Measurements from ENCODE around the gene BAZ2A. TPM values are rescaled to one million over a fixed set of nuclear protein-coding genes. Genes with fewer than 3 reads are reported as not detected.

BAZ2A gene
- total RNA-seq, 1 donor = 57.9 TPM

DNA sequence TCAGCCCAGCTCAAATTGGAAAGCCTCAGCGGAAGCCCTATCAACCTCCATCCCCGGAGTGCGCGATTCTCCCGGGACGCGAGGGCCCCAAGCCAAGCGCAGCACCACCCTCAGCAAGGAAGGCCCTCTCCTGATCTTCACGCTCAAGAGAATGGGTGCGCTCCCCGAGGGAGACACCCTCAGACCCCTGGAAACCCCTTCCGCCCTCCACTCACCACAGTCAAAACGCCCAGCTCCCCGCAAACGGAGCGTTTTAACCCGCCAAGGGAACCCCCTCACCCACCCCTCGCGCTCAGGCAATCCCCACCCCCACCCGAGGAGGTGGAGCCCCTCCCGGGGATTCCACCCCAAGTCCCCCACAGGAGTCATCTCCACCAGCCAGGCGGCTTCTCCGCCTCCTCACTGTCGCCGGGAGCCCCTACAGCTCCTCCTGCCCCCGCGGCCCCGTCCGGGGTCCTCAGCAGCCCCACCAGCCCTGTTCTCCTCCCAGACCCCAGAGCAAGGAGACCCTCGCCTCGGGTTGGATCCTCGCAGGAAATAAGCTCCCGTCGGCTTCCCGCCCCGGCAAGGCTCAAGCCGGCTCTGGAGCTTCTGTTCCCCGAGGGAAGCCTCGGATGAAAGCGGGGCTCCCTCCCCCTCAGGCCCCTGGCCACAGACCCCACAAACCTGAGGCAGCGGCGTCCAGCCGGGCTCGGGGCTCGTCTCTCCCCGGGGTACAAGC lies 507 bp downstream of the BAZ2A start:
- peak overlapping the region; percentile 79 for H3K4me3 ChIP-seq (ENCODE audit: low read depth, low read length)
- TF ChIP-seq, protein P1, sequence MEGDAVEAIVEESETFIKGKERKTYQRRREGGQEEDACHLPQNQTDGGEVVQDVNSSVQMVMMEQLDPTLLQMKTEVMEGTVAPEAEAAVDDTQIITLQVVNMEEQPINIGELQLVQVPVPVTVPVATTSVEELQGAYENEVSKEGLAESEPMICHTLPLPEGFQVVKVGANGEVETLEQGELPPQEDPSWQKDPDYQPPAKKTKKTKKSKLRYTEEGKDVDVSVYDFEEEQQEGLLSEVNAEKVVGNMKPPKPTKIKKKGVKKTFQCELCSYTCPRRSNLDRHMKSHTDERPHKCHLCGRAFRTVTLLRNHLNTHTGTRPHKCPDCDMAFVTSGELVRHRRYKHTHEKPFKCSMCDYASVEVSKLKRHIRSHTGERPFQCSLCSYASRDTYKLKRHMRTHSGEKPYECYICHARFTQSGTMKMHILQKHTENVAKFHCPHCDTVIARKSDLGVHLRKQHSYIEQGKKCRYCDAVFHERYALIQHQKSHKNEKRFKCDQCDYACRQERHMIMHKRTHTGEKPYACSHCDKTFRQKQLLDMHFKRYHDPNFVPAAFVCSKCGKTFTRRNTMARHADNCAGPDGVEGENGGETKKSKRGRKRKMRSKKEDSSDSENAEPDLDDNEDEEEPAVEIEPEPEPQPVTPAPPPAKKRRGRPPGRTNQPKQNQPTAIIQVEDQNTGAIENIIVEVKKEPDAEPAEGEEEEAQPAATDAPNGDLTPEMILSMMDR (IDR thresholded peaks at IDR 0.05; ENCODE audit: insufficient read depth, low read depth, low read length) = no peak
- DNase-seq (ENCODE audit: low read depth) = no peak

DNA sequence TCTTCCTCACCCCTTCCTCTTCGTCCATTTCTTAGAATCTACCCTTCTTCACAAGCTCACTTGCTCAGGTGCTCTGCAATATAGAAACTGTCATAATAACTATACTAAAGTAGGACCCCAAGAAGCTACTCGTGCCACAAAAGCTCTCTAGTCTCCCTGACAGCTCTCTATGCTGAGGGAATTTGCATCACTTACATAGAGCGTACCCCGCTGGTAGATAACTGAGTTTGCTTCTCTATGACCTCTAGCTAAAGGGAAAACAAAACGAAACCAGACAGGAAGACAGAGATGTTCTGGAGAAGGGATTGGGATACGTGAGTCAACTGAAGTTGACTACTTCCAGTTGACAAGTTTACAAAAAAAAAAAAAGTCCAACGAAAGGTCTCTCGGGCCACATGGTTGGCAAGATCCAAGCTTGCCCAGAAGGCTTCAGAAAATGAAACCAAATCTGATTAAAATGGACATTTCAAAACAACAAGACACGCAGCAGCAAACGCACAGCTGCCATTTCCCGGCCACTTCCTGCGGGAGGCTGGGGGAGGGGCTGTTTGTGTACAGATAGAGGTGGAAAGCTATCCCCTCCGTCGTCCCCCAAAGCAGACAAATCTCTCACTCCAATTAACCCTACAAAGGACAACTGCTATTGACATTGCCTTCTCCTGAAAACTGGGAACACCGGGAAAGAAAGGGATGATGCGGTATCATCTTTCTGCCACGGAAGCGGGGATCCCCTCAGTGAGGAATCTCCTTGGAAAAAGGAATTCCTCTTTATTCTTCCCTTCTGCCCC lies 1.3 kb downstream of the BAZ2A start:
- TF ChIP-seq, protein P1 (IDR thresholded peaks at IDR 0.05; ENCODE audit: insufficient read depth, low read depth, low read length) = no peak
- H3K4me3 ChIP-seq (ENCODE audit: low read depth, low read length) = peak overlapping the region; percentile 79
- DNase-seq (ENCODE audit: low read depth) = peak; percentile 83

DNA sequence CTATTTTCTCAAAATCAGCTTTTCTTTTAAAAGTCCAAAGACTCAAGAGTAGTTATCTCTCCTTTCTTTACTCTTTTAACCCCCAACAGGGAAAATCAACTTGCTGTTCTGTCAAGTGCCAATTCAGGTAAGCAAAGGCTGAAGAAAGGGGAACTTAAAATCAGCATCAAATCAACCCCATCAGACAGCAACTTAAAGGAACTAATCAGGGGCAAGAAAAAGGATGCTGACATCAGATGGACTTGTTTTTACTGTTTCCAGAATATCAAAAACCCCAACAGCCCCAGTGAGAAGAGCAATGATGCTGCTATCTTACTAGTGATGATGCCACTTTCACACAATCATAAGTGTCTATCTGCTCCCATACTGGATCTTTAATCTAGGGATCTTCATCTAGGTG lies 3.4 kb downstream of the BAZ2A start:
- H3K4me3 ChIP-seq (ENCODE audit: low read depth, low read length) = no peak overlapping the region
- no peak for DNase-seq (ENCODE audit: low read depth)
- TF ChIP-seq, protein P1 (IDR thresholded peaks at IDR 0.05; ENCODE audit: insufficient read depth, low read depth, low read length) = no peak

DNA sequence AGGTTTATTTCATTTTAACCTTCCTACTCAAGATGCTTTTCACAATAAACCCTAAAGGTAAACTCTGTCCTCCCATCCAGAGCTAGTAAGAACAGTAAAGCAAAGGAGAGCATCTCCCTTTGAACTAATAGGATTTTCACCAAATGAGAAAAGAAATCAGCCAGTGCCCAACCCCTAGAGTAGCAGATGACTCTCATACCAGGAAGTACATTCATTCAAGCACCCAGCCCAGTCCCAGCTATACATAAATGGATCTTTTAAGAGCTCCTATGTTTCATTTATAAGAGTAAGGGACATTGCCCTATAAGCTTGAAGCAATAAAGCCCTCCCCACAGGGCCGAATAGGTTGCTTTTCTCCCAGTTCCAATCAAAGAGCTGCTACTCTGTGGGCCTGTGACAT lies 7.6 kb downstream of the BAZ2A start:
- TF ChIP-seq, protein P1 (IDR thresholded peaks at IDR 0.05; ENCODE audit: insufficient read depth, low read depth, low read length) = no peak

DNA sequence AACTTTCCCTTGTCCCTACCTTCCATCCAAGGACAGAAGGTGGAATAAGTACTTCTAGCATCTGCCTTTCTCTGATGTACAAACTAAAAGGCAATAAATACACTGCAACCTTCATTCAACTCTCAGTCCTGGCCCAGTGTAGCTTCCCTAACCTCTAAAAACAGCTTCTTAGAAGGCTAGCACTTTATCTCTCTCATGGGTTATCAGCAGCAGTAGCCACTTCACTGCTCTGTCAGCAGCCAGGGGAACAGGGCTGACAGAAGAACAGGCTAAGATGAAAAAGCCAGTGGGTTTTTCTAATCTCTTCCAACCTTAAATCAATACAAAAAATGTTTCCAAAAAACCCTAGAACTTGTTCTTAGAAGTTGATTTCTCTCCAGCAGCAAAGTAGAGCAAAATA lies 13.2 kb downstream of the BAZ2A start:
- TF ChIP-seq, protein P1 (IDR thresholded peaks at IDR 0.05; ENCODE audit: insufficient read depth, low read depth, low read length) = no peak
- H3K4me3 ChIP-seq (ENCODE audit: low read depth, low read length) = no peak overlapping the region

More for the DNA sequence above, 7.6 kb downstream of the BAZ2A start:
- H3K4me3 ChIP-seq (ENCODE audit: low read depth, low read length) = no peak overlapping the region
- DNase-seq (ENCODE audit: low read depth) = no peak

DNA sequence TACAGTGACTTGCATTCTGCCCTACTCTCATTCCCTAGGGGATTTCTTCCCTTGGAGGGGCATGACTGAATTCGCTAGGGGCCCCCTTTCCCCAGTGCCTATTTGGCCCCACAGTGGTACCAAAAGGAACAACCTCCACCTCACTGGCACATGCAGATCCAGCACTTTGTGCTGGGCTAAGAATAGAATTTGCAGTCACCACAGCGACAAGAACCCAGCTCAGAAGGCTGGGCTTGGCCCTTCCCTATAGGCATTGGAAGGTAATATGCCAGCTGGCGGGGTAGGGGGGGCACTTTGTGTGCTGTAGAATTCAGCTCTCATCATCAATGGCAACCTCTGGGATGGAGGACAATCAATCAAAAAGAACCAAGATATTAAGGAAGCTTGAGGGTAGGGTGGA lies 13.9 kb downstream of the BAZ2A start:
- H3K4me3 ChIP-seq (ENCODE audit: low read depth, low read length) = no peak overlapping the region
- TF ChIP-seq, protein P1 (IDR thresholded peaks at IDR 0.05; ENCODE audit: insufficient read depth, low read depth, low read length) = no peak
- no peak for DNase-seq (ENCODE audit: low read depth)

More for the DNA sequence above, 13.2 kb downstream of the BAZ2A start:
- DNase-seq (ENCODE audit: low read depth) = no peak
